SK-N-SH (cell line): ENCODE results near the gene EXOC6B. TPM values are rescaled to one million over a fixed set of nuclear protein-coding genes. Genes with fewer than 3 reads are reported as not detected.

Experiments used
- CTCF ChIA-PET: fragments of 300-600, 350-600 bp; formaldehyde crosslinking; extraction: SDS; loops from one replicate; lab custom pipeline; 2021; lab: Yijun Ruan, JAX
- POLR2A ChIA-PET: fragments of 350-600 bp; sonication (Branson Sonifier 250); formaldehyde crosslinking; extraction: SDS; loops from one replicate; lab custom pipeline; 2020; ENCODE audit warnings: antibody characterized with exemption, inconsistent platforms; lab: Yijun Ruan, JAX
- DNase-seq: peaks from one replicate; pipeline ENCODE4 v3.0.0; 2012
- H2AFZ ChIP-seq: fragments of 200-600 bp; sonication (generic); 2 replicates; pipeline ENCODE4 v1.8.1; 2016; ENCODE audit warnings: antibody characterized with exemption, mild to moderate bottlenecking, low read depth
- H3F3A ChIP-seq: fragments of 200-600 bp; sonication (generic); replicated peaks from 2 replicates; pipeline ENCODE3; 2016; ENCODE audit warnings: antibody characterized with exemption, mild to moderate bottlenecking; ENCODE audit not compliant: insufficient read depth
- H3K27ac ChIP-seq, 2 experiments: fragments of 200-500 bp in 1 of 2; fragments of 200-600 bp in 1 of 2; sonication (Bioruptor generic) in 1 of 2; sonication (generic), shearing (Covaris generic) in 1 of 2; 2 replicates each; pipeline versions ENCODE4 v1.5.1 to v1.6.1; 2014 to 2016; ENCODE audit warnings: low read depth in 2 of 2, inconsistent platforms in 1 of 2, low read length in 1 of 2, mild to moderate bottlenecking in 1 of 2, mixed read lengths in 1 of 2
- H3K27me3 ChIP-seq: fragments of 200-600 bp; sonication (generic), shearing (Covaris generic); 2 replicates; pipeline ENCODE4 v1.6.1; 2016; ENCODE audit warnings: mixed run types; ENCODE audit not compliant: insufficient read depth
- H3K36me3 ChIP-seq, 2 experiments: fragments of 200-500 bp in 1 of 2; fragments of 200-600 bp in 1 of 2; sonication (Bioruptor generic) in 1 of 2; sonication (generic) in 1 of 2; replicated peaks in 1 of 2; 2 replicates each; pipeline versions ENCODE3 to v1.5.1; 2014 to 2016; ENCODE audit warnings: low read length in 1 of 2, mild to moderate bottlenecking in 1 of 2; ENCODE audit not compliant: insufficient read depth in 2 of 2, control insufficient read depth in 1 of 2
- H3K4me1 ChIP-seq, 2 experiments: fragments of 200-500 bp in 1 of 2; fragments of 200-600 bp in 1 of 2; sonication (Bioruptor generic) in 1 of 2; sonication (generic), shearing (Covaris generic) in 1 of 2; 2 replicates each; pipeline versions ENCODE4 v1.5.1 to v1.6.1; 2014 to 2016; ENCODE audit warnings: low read depth in 1 of 2, low read length in 1 of 2, mixed run types in 1 of 2; ENCODE audit not compliant: insufficient read depth in 2 of 2, control insufficient read depth in 1 of 2
- H3K4me2 ChIP-seq: fragments of 200-600 bp; sonication (generic), shearing (Covaris generic); 2 replicates; pipeline ENCODE4 v1.6.1; 2017; ENCODE audit warnings: mixed run types
- H3K4me3 ChIP-seq, 2 experiments: fragments of 200-500 bp in 1 of 2; fragments of 200-600 bp in 1 of 2; sonication (Bioruptor generic) in 1 of 2; sonication (generic), shearing (Covaris generic) in 1 of 2; 2 replicates each; pipeline versions ENCODE4 v1.5.1 to v1.8.1; 2014 to 2016; ENCODE audit warnings: low read depth in 2 of 2, inconsistent platforms in 1 of 2, low read length in 1 of 2, mild to moderate bottlenecking in 1 of 2, mixed read lengths in 1 of 2, moderate library complexity in 1 of 2
- H3K79me2 ChIP-seq: fragments of 200-600 bp; sonication (generic); 2 replicates; pipeline ENCODE4 v1.8.1; 2017; ENCODE audit warnings: mild to moderate bottlenecking; ENCODE audit not compliant: insufficient read depth
- H3K9ac ChIP-seq: fragments of 200-600 bp; sonication (generic); 2 replicates; pipeline ENCODE4 v1.6.1; 2017; ENCODE audit warnings: mixed run types
- H3K9me2 ChIP-seq: fragments of 200-600 bp; sonication (generic); 2 replicates; pipeline ENCODE4 v1.6.1; 2017; ENCODE audit warnings: mixed run types
- H3K9me3 ChIP-seq: fragments of 200-600 bp; sonication (generic); 2 replicates; pipeline ENCODE4 v1.6.1; 2017; ENCODE audit warnings: mixed run types, mild to moderate bottlenecking, moderate library complexity
- H4K20me1 ChIP-seq: fragments of 200-600 bp; sonication (generic); 2 replicates; pipeline ENCODE4 v1.6.1; 2017; ENCODE audit warnings: mild to moderate bottlenecking, mixed run types; ENCODE audit not compliant: insufficient read depth
- CHD2 ChIP-seq: fragments of 150-350 bp; IDR thresholded peaks from 2 replicates; pipeline ENCODE4 v1.6.1; 2018; ENCODE audit warnings: low read length; ENCODE audit not compliant: partially characterized antibody
- CTCF ChIP-seq: fragments of 200-600 bp; sonication (generic); IDR thresholded peaks from 2 replicates; pipeline ENCODE4 v1.6.1; 2017; ENCODE audit warnings: antibody characterized with exemption, mild to moderate bottlenecking, moderate library complexity
- ELF1 ChIP-seq: IDR thresholded peaks from 2 replicates; pipeline ENCODE4 v1.4.0; 2012
- FOSL2 ChIP-seq: IDR thresholded peaks from 2 replicates; pipeline ENCODE4 v1.4.0; 2012; ENCODE audit warnings: low read depth, mild to moderate bottlenecking, moderate library complexity, borderline replicate concordance
- JUND ChIP-seq: IDR thresholded peaks from 2 replicates; pipeline ENCODE4 v1.4.0; 2012
- MEF2A ChIP-seq: IDR thresholded peaks from 2 replicates; pipeline ENCODE4 v1.4.0; 2012; ENCODE audit warnings: low read depth, borderline replicate concordance
- MXI1 ChIP-seq: IDR thresholded peaks from 2 replicates; pipeline ENCODE4 v1.6.1; 2012; ENCODE audit warnings: mild to moderate bottlenecking, low read depth, low read length, improper control_type of control experiment
- RAD21 ChIP-seq: IDR thresholded peaks from 2 replicates; pipeline ENCODE4 v1.6.1; 2012; ENCODE audit warnings: mild to moderate bottlenecking, low read length
- REST ChIP-seq: IDR thresholded peaks from 2 replicates; pipeline ENCODE4 v1.6.1; 2012; ENCODE audit warnings: mild to moderate bottlenecking, low read depth, low read length, moderate library complexity
- RFX5 ChIP-seq: IDR thresholded peaks from 2 replicates; pipeline ENCODE4 v1.6.1; 2012; ENCODE audit warnings: mild to moderate bottlenecking, improper control_type of control experiment, low read length
- SMC3 ChIP-seq: IDR thresholded peaks from 2 replicates; pipeline ENCODE4 v1.6.1; 2012; ENCODE audit warnings: low read depth, low read length, improper control_type of control experiment
- TCF12 ChIP-seq: IDR thresholded peaks from 2 replicates; pipeline ENCODE4 v1.4.0; 2012
- TEAD4 ChIP-seq: IDR thresholded peaks from 2 replicates; pipeline ENCODE4 v1.4.0; 2012; ENCODE audit warnings: mild to moderate bottlenecking, borderline replicate concordance; ENCODE audit not compliant: insufficient read depth
- USF2 ChIP-seq: fragments of 150-350 bp; IDR thresholded peaks from 2 replicates; pipeline ENCODE4 v1.6.1; 2017; ENCODE audit warnings: antibody characterized with exemption, low read length, low read depth, borderline replicate concordance
- ZBTB33 ChIP-seq: IDR thresholded peaks from 2 replicates; pipeline ENCODE4 v1.4.0; 2012; ENCODE audit warnings: low read depth, borderline replicate concordance
- WGBS: methylation state at CpG from one replicate; pipeline ENCODE4 v1.1.6; 2017; ENCODE audit warnings: low lambda C conversion rate; 5-methylcytosine and 5-hydroxymethylcytosine counted together
- polyA plus RNA-seq, 3 experiments: library from polyadenylated mRNA; depleted of rRNA; stranded (reverse); fragments of >200 nt; gene quantifications; 2 replicates each; pipeline ENCODE4 v1.2.3, GENCODE V29; 2012
- TF ChIP-seq, protein P1 (sequence below): IDR thresholded peaks from 2 replicates; pipeline ENCODE4 v1.4.0; 2012; ENCODE audit warnings: low read depth, borderline replicate concordance
- TF ChIP-seq, protein P2 (sequence below): IDR thresholded peaks from 2 replicates; pipeline ENCODE4; 2012
- TF ChIP-seq, protein P3 (sequence below): IDR thresholded peaks from 2 replicates; pipeline ENCODE4 v1.4.0; 2012; ENCODE audit warnings: low read depth

The EXOC6B gene
- polyA plus RNA-seq, 1 of the 3 experiments (the other 2 are of a cell fraction) = 7.4 TPM

GRCh38 chr2:72483346-72483745 lies 342.5 kb downstream of the EXOC6B start:
- Histone ChIP-seq H3K27me3 (no peaks in the 10 kb centered on the region), H3K9me2 (no peaks in the 10 kb centered on the region), H3F3A (no peaks in the 10 kb centered on the region), H3K4me3 (no peak overlapping the region), H3K4me1 (no peaks in the 10 kb centered on the region), H4K20me1 (no peaks in the 10 kb centered on the region), H3K9me3 (no peaks in the 10 kb centered on the region), H3K79me2 (no peaks in the 10 kb centered on the region), H2AFZ (no peak overlapping the region), H3K36me3 (peaks cover 0 to 14% of the 10 kb centered on the region in 2 experiments), H3K4me2 (no peak overlapping the region), H3K9ac (no peak overlapping the region), H3K27ac (no peak overlapping the region)
- CTCF ChIA-PET = no interaction called here
- POLR2A ChIA-PET = no interaction called here
- DNase-seq = no peak
- no peak for TF ChIP-seq CTCF
- TF ChIP-seq MEF2A = no peak
- TF ChIP-seq SMC3 = no peak
- WGBS = 93% methylated on average over 2 of the region's 2 CpGs

- H3K79me2 ChIP-seq = no peaks in the 10 kb centered on the region
- no peak overlapping the region for H2AFZ ChIP-seq
- no peaks in the 10 kb centered on the region for H3K9me2 ChIP-seq
- H3K4me2 ChIP-seq = no peak overlapping the region
- no peaks in the 10 kb centered on the region for H3K4me1 ChIP-seq
- DNase-seq = no peak
- H4K20me1 ChIP-seq = no peaks in the 10 kb centered on the region
- ChIA-PET CTCF (interaction anchor here (0.6 kb wide), 1 partner anchor 11 kb away, joined by 3 read pairs; no protein-coding TSS in a partner anchor), POLR2A (no interaction called here)
- H3K9me3 ChIP-seq = peaks cover 8% of the 10 kb centered on the region; the same call in 1 of the 2 replicates
- no peak overlapping the region for H3K4me3 ChIP-seq
- WGBS = no CpG with 5 or more reads among the region's 3 CpGs
- H3K27me3 ChIP-seq = no peaks in the 10 kb centered on the region
- H3K9ac ChIP-seq = no peak overlapping the region
- H3K36me3 ChIP-seq = peaks cover 0 to 8% of the 10 kb centered on the region in 2 experiments
- H3K27ac ChIP-seq = no peak overlapping the region
- no peaks in the 10 kb centered on the region for H3F3A ChIP-seq
- TF ChIP-seq ELF1 = no peak
- TF ChIP-seq TEAD4 = no peak
- no peak for TF ChIP-seq RAD21
- no peak for TF ChIP-seq ZBTB33
- TF ChIP-seq MEF2A = no peak
- TF ChIP-seq, protein P1, sequence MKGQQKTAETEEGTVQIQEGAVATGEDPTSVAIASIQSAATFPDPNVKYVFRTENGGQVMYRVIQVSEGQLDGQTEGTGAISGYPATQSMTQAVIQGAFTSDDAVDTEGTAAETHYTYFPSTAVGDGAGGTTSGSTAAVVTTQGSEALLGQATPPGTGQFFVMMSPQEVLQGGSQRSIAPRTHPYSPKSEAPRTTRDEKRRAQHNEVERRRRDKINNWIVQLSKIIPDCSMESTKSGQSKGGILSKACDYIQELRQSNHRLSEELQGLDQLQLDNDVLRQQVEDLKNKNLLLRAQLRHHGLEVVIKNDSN = no peak
- no peak for TF ChIP-seq JUND
- no peak for TF ChIP-seq USF2
- TF ChIP-seq MXI1 = no peak
- no peak for TF ChIP-seq CHD2
- TF ChIP-seq REST = no peak
- TF ChIP-seq, protein P2, sequence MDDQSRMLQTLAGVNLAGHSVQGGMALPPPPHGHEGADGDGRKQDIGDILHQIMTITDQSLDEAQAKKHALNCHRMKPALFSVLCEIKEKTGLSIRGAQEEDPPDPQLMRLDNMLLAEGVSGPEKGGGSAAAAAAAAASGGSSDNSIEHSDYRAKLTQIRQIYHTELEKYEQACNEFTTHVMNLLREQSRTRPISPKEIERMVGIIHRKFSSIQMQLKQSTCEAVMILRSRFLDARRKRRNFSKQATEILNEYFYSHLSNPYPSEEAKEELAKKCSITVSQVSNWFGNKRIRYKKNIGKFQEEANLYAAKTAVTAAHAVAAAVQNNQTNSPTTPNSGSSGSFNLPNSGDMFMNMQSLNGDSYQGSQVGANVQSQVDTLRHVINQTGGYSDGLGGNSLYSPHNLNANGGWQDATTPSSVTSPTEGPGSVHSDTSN = no peak
- TF ChIP-seq, protein P3, sequence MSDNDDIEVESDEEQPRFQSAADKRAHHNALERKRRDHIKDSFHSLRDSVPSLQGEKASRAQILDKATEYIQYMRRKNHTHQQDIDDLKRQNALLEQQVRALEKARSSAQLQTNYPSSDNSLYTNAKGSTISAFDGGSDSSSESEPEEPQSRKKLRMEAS = no peak
- no peak for TF ChIP-seq FOSL2
- TF ChIP-seq TCF12 = no peak
- no peak for TF ChIP-seq RFX5
Observed at GRCh38 chr2:72475246-72475645, 350.6 kb downstream of the EXOC6B start.
